Nucleus accumbens (tissue), 56 donors: Measurements from ENCODE around the gene TMEM106A.
"Not testable (repeated sequence)": the region's sequence is repeated elsewhere in the genome, so short reads cannot be mapped to it uniquely, and the experiment has no call there.

Experiments used
- DNase-seq, 56 donors: peaks; one replicate each; lab custom pipeline; 2025; lab: John Stamatoyannopoulos, UW

TMEM106A gene, protein sequence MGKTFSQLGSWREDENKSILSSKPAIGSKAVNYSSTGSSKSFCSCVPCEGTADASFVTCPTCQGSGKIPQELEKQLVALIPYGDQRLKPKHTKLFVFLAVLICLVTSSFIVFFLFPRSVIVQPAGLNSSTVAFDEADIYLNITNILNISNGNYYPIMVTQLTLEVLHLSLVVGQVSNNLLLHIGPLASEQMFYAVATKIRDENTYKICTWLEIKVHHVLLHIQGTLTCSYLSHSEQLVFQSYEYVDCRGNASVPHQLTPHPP

DNA sequence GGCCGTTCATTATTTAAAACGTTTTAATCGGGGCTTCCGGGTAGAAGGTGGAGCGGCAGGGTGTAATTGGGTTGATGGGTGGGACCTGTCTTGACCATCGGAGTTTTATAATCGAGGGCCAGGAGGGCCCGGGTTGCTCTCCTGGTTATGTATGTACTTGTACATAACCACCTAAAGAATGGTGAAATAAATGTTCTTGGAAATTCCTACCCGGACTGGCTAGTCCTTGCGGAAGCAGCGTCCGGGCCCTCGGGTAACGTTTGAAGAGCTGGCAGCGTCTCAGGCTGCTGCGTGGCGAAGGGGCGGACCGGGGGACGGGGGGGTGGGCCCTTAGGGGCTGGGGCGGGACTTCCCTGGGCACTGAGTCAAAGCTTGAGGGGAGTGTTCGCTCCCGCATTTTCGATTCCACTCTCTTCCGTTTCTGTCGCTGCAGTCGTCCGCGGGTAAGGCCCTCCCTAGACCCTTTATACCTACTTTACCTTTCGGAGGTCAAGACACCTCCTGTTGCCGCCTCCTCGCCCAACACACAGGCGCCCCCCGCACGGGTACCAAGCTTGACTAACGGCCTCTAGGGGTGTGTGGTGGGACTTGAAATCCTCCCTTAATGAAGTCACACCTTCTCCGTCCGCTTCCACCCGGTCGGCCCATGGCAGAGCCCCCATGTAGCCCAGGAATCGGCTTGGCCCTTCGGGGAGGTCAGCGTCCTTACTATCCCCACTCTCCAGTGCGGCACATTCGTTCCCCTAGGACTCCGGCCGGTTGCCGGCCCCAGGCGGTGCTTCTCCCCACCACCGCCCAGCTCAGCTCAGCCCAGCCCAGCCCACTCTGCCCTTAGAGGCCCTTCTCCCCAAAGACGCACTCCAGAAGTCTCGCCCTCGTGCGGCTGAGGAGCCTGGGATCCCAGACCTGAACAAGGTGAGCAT, at the start of gene TMEM106A:
TMEM106A (plus strand) TSS at position 396 of the 923 bp plus-strand sequence. CDS start 1,167 bp downstream, outside the sequence.
- DNase-seq = peak in 44 of 56 donors; percentile 5 to 64 (median 24)

DNA sequence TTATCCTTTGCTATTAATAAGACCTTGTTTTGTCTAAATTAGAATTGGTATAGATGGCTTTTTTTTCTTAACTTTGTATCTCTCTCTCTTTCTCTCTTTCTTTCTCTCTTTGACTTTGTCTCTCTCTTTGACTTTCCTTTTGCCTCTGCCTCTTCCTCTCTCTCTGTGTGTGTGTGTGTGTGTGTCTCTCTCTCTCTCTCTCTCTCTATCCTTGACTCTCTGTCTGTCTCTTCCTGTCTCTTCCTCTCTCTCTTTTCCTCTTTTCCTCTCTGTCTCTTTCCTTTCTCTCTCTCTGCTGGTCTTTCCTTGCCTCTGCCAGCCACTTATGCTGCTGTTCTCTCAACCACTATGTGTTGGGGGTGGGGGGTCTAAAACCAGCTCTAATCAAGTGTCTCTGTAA, 45.7 kb upstream of the TMEM106A start:
- not testable (repeated sequence) for DNase-seq

DNA sequence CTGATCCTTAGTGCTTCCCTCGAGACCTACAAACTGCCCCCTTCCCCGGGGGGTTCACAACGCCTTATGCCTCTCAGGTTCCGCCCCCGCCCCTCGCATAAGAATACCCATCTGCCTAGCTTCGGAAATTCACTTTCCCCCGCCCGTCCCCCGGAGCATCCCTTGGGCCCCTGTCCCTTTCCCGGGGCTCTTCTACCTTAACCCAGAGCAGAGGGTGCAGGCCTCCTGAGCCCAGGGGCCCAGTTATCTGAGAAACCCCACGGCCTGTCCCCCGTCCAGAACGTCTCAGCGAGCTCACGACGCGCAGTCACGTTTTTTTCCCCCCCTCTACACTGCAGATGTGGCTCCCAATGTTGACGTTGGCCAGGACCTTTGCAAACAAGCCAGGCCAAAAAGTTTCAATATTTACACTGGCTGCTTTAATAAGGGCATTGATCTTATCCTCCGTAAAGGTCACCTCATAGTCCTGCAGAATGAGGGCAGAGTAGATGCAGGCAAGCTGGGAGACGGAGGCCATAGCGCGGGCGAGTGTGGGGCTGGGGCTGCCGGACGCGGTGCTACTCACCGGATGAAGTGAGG, 42.0 kb upstream of the TMEM106A start:
- peak in 15 of 56 donors; percentile 4 to 63 (median 30) for DNase-seq

DNA sequence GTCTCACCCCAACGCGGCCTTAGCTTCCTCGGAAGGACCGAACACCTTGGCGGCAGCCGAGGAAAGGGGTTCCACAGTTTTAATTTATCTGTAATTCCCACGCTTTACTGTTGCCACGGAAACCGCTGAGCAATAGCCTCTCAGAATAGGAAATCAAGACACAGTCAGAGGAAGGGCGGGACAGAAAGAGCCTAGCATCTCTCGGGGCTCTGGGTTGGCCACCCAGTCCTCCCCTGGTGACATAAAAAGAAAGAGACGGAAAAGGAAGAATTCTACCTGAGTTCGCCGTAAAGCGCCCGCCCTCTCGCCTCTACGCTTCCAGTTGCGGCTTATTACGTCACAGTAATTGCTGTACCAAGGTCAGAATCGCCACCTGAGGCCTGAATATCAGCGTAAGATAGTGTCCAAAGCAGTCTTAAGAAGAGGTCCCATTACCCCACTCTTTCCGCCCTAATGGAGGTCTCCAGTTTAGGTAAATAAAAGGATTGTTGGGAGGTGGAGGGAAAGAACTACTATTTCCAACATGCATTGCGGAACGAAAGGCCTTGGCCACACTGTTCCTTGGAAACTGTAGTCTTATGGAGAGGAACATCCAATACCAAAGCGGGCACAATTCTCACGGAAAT, 41.4 kb upstream of the TMEM106A start:
- peak in 55 of 56 donors; percentile 46 to 94 (median 83) for DNase-seq

DNA sequence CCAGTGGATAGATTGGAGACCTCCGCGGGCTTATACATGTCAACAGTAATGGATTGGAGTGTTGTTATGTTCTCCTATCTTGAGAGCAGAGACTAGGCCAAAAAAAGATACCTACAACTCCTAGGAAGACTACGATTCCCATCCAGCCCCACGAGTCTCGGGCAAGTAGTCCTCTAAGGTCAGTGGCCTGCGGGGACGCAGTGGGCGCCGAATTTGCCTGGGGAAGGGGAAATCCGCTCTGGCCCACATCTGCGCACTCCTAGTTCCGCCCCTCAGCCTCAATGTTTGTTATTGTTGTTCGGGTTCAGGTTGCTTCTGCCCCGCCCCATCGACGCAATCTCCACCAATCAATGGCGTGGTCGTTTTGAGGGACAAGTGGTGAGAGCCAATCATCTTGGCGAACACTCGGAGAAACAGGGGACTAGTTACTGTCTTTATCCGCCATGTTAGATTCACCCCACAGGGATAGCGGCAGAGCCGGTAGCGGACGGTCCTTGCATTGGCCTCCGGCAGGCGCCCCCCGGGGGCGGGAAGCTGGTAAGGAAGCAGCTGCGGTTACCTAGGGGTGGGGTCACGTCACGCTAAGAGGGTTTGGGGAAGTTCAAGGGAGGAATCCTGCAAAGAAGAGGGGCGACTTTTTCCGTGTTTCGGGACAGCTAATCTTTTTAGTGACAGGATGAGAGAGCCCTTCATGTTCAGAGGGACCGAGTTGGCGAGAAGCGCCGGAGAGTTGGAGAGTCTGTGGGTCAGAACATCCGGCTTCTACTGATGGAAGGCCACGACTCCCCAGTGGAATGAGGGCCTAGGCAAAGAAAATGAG, 40.7 kb upstream of the TMEM106A start, which contains the start of gene NBR1:
NBR1 (plus strand) TSS at position 449 of the 820 bp plus-strand sequence. CDS start 4,586 bp downstream, outside the sequence.
- peak; percentile 78 to 98 (median 95) for DNase-seq

DNA sequence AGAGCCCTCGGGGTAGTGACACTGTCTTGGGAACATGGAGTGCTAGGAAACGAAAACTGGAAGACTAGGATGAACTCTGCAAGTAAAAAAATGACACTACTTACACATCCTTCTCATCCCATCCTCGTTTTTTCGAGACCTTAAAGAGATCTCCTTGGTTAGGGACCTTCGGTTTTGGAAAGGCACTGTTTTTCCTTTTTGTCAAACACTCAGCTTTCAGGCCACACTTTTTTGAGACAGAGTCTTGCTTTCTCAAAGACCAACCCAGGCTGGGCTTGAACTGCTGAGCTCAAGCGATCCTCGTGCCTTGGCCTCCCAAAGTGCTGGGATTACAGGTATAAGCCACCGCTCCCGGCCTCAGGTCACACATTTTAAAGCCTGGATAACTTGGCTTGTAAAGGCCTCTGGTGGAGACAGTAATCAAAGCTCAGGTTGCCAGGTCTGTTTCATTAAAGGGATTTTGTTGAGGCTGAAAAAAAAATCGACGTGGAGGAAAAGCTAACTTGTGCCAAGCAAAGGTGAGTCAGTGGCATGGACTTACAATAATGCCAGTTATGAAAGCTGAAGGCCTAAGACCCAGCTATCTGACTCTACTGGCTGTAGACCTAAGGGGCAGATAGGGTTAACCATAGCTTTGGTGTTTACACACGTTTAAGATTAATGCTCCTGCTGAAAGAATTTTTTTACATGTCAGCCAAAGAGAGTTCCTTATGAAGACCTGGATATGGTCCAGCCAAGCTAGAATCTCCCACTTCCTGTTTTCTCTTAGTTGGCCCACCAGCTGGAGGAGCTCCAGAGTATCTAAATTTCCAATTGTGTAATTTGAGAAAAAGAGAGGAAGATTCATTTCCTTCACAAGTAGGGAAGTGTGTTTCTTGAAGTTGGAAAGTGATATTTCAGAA, 39.8 kb upstream of the TMEM106A start:
- DNase-seq = peak in 6 of 56 donors; percentile 1 to 36 (median 16)

DNA sequence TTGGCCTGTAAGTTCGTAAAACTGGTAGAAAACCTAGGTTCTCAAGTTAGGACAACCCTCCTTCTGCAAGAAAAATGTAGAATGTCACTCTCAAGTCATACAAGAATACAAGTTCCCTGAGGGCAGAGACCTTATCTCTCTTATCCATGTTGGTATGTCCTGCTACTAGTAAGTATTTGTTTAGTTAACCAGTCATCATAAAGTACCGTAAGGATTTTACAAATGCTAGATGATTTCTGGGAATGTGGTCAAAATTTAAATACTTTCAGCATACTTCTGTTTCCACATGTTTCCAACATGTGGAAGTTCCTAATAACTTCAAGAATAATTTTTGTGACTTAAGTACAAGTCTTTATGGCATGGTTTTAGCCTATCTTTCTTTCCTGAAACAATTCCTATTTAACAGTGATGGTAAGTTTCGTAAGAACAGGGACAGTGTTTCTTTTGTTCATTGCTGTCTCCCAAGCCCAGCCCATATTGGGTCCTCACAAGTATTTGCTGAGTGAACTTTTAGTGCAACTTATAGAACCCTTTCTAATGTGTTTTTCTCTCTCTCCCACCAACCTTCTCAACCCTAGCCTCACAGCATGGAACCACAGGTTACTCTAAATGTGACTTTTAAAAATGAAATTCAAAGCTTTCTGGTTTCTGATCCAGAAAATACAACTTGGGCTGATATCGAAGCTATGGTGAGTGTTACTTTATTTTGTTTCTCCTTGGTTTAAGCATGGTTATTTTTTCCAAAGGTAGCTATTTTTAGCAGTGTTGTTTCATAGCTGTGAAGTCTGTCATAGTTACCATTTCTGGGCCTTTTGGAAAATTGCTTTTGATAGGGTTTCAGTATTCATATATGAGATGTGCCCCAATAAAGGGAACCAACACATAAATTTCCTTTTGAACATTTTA, 36.2 kb upstream of the TMEM106A start:
- no peak for DNase-seq

DNA sequence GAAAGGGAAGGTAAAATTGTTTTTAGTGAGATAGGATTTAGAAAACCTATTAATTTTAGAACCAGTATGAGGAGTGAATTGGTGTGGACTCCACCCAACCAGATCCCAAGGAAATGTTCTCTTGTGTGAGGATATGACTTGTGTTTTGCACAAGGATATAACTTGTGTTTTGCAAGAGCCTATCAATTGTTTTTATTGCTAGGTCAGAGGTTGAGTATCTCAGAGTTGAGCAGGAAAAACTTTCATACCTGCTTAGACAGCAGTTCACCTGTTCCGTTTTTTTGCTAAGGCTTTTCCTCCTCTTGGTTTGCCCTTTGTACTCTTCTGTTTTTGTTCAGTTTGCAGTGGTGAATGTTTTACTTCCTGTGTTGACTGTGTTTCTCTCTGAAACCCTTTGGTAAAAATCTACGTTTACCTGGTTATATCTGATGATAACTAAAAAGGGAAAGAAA, 35.5 kb upstream of the TMEM106A start:
- no peak for DNase-seq

DNA sequence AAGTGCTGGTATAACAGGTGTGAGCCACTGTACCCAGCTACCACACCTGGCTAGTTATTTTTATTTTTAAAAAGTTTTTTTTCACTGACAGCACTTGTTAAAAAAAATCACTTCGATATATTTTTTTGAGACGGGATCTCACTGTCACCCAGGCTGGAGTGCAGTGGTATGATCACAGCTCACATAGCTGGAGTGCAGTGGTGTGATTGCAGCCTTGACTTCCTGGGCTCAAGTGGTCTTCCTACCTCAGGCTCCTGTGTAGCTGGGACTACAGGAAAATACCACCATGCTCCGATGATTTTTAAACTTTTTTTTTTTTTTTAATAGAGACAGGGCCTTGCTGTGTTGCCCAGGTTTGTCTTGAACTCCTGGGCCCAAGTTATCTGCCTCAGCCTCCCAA, 27.8 kb upstream of the TMEM106A start:
- DNase-seq = no peak

DNA sequence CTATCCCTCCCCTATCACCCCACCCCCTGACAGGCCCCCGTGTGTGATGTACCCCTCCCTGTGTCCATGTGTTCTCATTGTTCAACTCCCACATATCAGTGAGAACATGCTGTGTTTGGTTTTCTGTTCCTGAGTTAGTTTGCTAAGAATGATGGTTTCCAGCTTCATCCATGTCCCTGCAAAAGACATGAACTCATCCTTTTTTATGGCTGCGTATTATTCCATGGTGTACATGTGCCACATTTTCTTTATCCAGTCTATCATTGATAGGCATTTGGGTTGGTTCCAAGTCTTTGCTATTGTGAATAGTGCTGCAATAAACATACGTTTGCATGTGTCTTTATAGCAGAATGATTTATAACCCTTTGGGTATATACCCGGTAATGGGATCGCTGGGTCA, 25.0 kb upstream of the TMEM106A start:
- not testable (repeated sequence) for DNase-seq

DNA sequence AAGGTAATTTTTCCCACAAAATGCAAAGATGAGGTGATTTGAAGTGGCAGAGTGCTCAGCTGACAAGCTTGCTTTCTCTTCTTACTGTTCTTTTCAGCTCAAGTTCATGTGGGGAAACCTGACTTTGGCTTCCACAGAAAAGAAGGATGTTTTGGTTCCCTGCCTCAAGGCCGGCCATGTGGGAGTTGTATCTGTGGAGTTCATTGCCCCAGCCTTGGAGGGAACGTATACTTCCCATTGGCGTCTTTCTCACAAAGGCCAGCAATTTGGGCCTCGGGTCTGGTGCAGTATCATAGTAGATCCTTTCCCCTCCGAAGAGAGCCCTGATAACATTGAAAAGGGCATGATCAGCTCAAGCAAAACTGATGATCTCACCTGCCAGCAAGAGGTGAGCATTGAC, 18.4 kb upstream of the TMEM106A start:
- DNase-seq = no peak

DNA sequence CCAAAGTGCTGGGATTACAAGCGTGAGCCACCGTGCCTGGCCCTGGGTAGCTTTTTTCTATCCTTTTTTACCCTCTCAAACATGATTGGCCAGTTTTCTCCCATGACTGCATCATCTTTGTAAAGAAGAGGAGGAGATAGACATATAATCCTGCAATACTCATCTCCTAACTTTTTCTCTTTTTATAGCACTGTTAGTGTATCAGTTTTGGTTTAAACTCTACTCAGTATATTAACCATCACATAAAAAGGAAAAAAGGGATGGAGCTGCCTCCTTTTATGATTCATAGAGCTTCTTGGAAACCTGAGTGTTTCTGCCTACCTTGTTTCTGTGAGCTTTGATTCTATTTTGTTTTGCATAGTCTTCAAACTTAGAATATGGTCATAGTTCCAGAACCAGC, 12.0 kb upstream of the TMEM106A start:
- no peak for DNase-seq

DNA sequence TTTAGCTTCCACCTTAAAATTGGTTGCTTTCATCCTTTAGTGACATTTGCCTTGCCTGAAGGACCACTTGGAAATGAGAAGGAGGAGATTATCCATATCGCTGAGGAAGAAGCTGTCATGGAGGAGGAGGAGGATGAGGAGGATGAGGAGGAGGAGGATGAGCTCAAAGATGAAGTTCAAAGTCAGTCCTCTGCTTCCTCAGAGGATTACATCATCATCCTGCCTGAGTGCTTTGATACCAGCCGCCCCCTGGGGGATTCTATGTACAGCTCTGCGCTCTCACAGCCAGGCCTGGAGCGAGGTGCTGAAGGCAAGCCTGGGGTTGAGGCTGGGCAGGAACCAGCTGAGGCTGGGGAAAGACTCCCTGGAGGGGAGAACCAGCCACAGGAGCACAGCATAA, 11.5 kb upstream of the TMEM106A start:
- peak in 4 of 56 donors; percentile 1 to 22 (median 10) for DNase-seq

DNA sequence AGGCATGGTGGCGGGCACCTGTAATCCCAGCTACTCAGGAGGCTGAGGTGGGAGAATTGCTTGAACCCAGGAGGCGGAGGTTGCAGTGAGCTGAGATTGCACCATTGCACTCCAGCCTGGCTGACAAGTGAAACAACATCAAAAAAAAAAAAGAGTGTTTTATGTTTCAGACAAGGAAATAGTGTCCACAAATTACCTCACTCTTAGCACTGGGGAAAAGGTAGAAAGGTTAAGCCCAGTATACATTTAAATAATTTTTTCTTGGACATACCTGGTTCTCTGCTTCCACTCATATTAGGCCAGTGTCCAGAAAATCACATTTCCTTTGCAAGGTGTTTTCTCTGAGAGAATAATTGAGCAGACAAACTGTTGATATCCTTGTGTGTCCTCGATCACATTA, 8.7 kb upstream of the TMEM106A start:
- not testable (repeated sequence) for DNase-seq

DNA sequence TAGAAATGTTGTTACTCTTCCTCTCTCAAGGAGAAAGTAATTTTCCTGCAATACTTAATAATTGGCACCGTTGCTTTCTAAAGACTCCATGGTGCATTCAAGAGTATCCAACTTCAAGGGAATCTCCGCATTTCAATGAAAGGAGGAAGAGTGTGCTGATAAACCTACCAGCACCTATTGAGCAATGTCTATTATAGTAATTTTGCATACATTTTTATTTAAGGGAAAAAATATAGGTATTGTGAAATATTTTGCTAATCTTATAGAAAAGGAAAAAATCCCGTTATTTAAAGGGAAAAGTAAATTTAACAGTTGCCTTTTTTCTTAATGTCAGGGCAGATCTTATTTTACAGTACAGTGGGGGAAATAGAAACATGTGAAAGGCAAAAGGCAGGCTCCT, 1.1 kb upstream of the TMEM106A start:
- no peak for DNase-seq

DNA sequence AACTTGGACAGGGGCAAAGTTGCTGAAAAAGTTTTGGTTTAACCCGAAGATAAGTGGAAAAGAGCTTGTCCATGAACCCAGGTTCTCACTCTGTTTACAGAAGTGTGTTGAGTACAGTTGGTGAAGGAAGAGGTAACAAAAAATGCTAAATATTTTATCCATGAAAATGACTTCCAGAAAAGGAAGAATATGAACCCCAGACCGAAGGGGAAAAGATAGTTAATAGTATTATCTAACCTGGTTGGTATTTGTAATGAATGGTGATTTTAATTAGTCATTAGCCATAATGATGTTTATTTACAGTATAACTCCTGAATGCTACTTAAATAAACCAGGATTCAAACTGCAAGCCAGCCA, 574 bp upstream of the TMEM106A start:
- DNase-seq = no peak

DNA sequence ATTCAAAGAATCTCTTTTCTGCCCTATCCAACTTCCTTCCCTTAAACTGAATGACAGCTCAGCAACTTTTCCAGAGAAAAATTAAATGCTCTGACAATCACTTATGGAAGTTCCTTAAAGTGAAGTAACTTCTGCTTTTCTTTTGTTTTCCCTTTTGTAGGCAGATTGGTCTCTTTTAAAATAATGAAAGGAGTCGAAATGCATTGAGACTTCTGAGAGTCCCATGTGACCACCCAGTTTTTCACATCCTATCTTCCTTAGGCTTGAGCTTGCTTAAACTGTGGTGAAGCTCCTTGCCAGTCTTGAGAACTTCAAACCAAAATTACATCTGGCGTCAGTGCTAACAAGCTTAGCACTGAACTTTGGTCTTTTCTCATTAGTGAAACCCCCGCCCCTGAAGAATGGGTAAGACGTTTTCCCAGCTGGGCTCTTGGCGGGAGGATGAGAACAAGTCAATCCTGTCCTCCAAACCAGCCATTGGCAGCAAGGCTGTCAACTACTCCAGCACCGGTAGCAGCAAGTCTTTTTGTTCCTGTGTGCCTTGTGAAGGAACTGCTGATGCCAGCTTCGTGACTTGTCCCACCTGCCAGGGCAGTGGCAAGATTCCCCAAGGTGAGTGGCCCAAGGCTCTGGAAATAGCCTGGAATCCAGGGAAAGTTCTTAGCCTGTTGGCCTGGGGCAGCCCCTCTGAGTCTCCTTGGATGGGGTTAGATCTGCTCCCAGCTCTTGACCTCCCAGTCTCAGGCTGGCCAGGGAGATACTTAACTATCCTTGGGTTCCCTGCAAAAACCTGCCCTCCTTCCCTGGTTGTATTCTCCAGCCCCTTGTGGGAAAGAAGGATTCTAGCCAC, 1.2 kb downstream of the TMEM106A start:
- DNase-seq = no peak
